B cell (primary cell): ENCODE data around the gene METTL21C. TPM values are rescaled to one million over a fixed set of nuclear protein-coding genes. Genes with fewer than 3 reads are reported as not detected.

Source experiments
- ATAC-seq: fragments of 200-7000 bp; cut with Tn5 transposase; one replicate; pipeline ENCODE4 v1.10.0; 2021; ENCODE audit warnings: low read depth, mild to moderate bottlenecking, moderate number of reproducible peaks, moderate library complexity
- CTCF ChIA-PET: fragments of 350-600 bp; sonication (Branson Sonifier 250); formaldehyde crosslinking; loops from one replicate; lab custom pipeline; 2021; ENCODE audit warnings: antibody characterized with exemption, inconsistent platforms; lab: Charles Lee
- POLR2A ChIA-PET: fragments of 350-600 bp; sonication (Branson Sonifier 250); formaldehyde crosslinking; loops from one replicate; lab custom pipeline; 2021; ENCODE audit warnings: antibody characterized with exemption; lab: Charles Lee
- DNase-seq: peaks from one replicate; pipeline ENCODE4 v3.0.0; 2013
- H2AFZ ChIP-seq: 2 replicates; pipeline ENCODE4 v1.6.1; 2012; ENCODE audit warnings: mild to moderate bottlenecking, low read depth, low read length; ENCODE audit not compliant: insufficient read depth, poor library complexity, severe bottlenecking
- H3K27ac ChIP-seq, 2 donors: 1 replicate in 1 of 2; 2 replicates in 1 of 2; pipeline ENCODE4 v1.5.1; 2012 to 2013; ENCODE audit warnings: low read length in 2 of 2, mild to moderate bottlenecking in 2 of 2, moderate library complexity in 1 of 2
- H3K27me3 ChIP-seq, 4 experiments: fragments of 200-600 bp in 1 of 4; sonication (generic) in 1 of 4; replicated peaks in 1 of 4; 1 replicate in 2 of 4; 2 replicates in 2 of 4; pipeline versions ENCODE4 v1.6.1 to v1.7.0; 2013 to 2016; ENCODE audit warnings: low read length in 3 of 4, mild to moderate bottlenecking in 2 of 4, mixed read lengths in 1 of 4, moderate library complexity in 1 of 4; ENCODE audit not compliant: insufficient read depth in 4 of 4, control insufficient read depth in 3 of 4; ENCODE audit errors: control extremely low read depth in 1 of 4
- H3K36me3 ChIP-seq, 2 experiments: replicated peaks in 1 of 2; 1 replicate in 1 of 2; 2 replicates in 1 of 2; pipeline versions ENCODE4 v1.6.1 to v1.7.1; 2013; ENCODE audit warnings: low read length in 1 of 2; ENCODE audit not compliant: insufficient read depth in 2 of 2, control insufficient read depth in 1 of 2; ENCODE audit errors: control extremely low read depth in 1 of 2, extremely low read depth in 1 of 2
- H3K4me1 ChIP-seq, 2 donors: fragments of 200-600 bp in 1 of 2; sonication (generic) in 1 of 2; 1 replicate in 1 of 2; 2 replicates in 1 of 2; pipeline versions ENCODE4 v1.5.1 to v1.6.1; 2013 to 2017; ENCODE audit warnings: low read length in 2 of 2; ENCODE audit not compliant: control insufficient read depth in 2 of 2, insufficient read depth in 2 of 2
- H3K4me2 ChIP-seq: replicated peaks from 2 replicates; pipeline ENCODE3; 2012; ENCODE audit warnings: mild to moderate bottlenecking, low read depth, low read length; ENCODE audit not compliant: poor library complexity, severe bottlenecking
- H3K4me3 ChIP-seq, 5 experiments: fragments of 200-600 bp in 1 of 5; sonication (generic) in 1 of 5; 1 replicate in 3 of 5; 2 replicates in 2 of 5; pipeline versions ENCODE4 v1.5.1 to v1.7.0; 2011 to 2016; ENCODE audit warnings: low read length in 4 of 5, mild to moderate bottlenecking in 4 of 5, low read depth in 2 of 5, control low read depth in 1 of 5, moderate library complexity in 1 of 5; ENCODE audit not compliant: insufficient read depth in 1 of 5; ENCODE audit errors: control extremely low read depth in 1 of 5, extremely low read depth in 1 of 5
- H3K79me2 ChIP-seq: fragments of 200-600 bp; sonication (generic); one replicate; pipeline ENCODE4 v1.6.0; 2016; ENCODE audit warnings: low read length; ENCODE audit not compliant: control insufficient read depth, insufficient read depth
- H3K9ac ChIP-seq: fragments of 200-600 bp; sonication (generic); 2 replicates; pipeline ENCODE4 v1.6.1; 2017; ENCODE audit warnings: mild to moderate bottlenecking, low read length, moderate library complexity
- H3K9me3 ChIP-seq, 3 donors: one replicate each; pipeline versions ENCODE4 v1.6.1 to v1.7.1; 2013; ENCODE audit warnings: low read length in 2 of 3; ENCODE audit not compliant: control insufficient read depth in 2 of 3, insufficient read depth in 1 of 3; ENCODE audit errors: control extremely low read depth in 1 of 3
- H4K20me1 ChIP-seq: 2 replicates; pipeline ENCODE4 v1.6.0; 2012; ENCODE audit warnings: mild to moderate bottlenecking, low read length; ENCODE audit not compliant: insufficient read depth, control insufficient read depth, poor library complexity, severe bottlenecking
- H3K27ac Mint-ChIP-seq: one replicate; pipeline ENCODE4 v1.8.0; 2021; ENCODE audit warnings: mixed read lengths
- H3K27me3 Mint-ChIP-seq: one replicate; pipeline ENCODE4 v1.8.0; 2021; ENCODE audit warnings: mixed read lengths
- H3K4me1 Mint-ChIP-seq: one replicate; pipeline ENCODE4 v1.8.0; 2021; ENCODE audit warnings: mixed read lengths
- H3K4me3 Mint-ChIP-seq: one replicate; pipeline ENCODE4 v1.8.0; 2021; ENCODE audit warnings: mixed read lengths
- H3K9me3 Mint-ChIP-seq: one replicate; pipeline ENCODE4 v1.8.0; 2022; ENCODE audit warnings: mixed read lengths; ENCODE audit not compliant: insufficient read depth
- EZH2 ChIP-seq: IDR thresholded peaks from 2 replicates; pipeline ENCODE4 v1.6.1; 2012; ENCODE audit warnings: borderline replicate concordance, low read depth, mild to moderate bottlenecking, moderate library complexity, low read length; ENCODE audit not compliant: insufficient read depth, poor library complexity, severe bottlenecking
- WGBS: methylation state at CpG from one replicate; pipeline ENCODE4 v1.1.5; 2013; ENCODE audit warnings: missing lambda C conversion rate; ENCODE audit not compliant: insufficient coverage; 5-methylcytosine and 5-hydroxymethylcytosine counted together
- intact Hi-C: fragments of 100-400 bp; cut with micrococcal nuclease; formaldehyde crosslinking; loops from one replicate; pipeline ENCODE4 v1.10.0; 2022
- polyA plus RNA-seq: library from polyadenylated mRNA; depleted of rRNA; stranded (reverse); fragments of >200 nt; gene quantifications from 2 replicates; pipeline ENCODE4 v1.2.3, GENCODE V29; 2012
- total RNA-seq, 2 donors: library from RNA; stranded (reverse); fragments of 120-200 nt in 1 of 2; gene quantifications; 1 replicate in 1 of 2; 2 replicates in 1 of 2; pipeline versions ENCODE4 v1.2.3 to v1.2.4, GENCODE V29; 2013 to 2022
- TF ChIP-seq, protein P1 (sequence below): fragments of 200-600 bp; IDR thresholded peaks from one replicate; pipeline ENCODE4 v1.8.0; 2022; ENCODE audit warnings: antibody characterized with exemption, mild to moderate bottlenecking

METTL21C gene
- total and polyA plus RNA-seq, 2 donors (not counting 1 experiment from before 2014, with no cell fraction given) = not detected

DNA sequence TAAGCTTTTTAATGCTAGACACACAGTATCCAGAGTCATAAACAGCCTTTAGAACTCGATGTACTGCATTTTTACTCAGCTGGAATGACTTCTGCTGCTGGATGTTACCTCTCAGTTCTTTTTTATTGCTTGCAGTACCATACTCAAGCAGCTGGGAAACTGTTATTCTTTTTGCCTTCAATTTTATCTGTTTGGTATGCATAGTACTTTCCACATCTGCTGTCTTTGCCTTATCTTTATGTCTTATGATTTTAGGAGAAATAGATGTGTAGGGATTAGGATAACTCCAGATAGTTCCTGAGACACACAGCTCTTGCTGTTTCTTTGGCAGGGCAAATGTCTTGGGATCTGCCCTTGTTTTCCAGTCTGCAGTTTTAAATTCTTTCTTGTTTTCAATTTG, 47.3 kb upstream of the METTL21C start:
- WGBS = 67% methylated on average over 1 of the region's 1 CpG
- Mint-ChIP-seq H3K27me3 (peaks cover 57% of the 10 kb centered on the region), H3K27ac (no peak overlapping the region), H3K4me1 (no peaks in the 10 kb centered on the region), H3K9me3 (no peaks in the 10 kb centered on the region), H3K4me3 (no peak overlapping the region)
- Histone ChIP-seq H3K4me2 (no peak overlapping the region), H3K4me1 (no peaks in the 10 kb centered on the region), H3K4me3 (no peak overlapping the region), H3K27ac (no peak overlapping the region), H2AFZ (no peak overlapping the region), H3K27me3 (peaks cover 0 to 4% (median 2%) of the 10 kb centered on the region in 4 experiments), H3K9ac (no peak overlapping the region), H3K9me3 (peaks cover 0 to 2% (median 0%) of the 10 kb centered on the region in 3 donors), H4K20me1 (no peaks in the 10 kb centered on the region), H3K79me2 (no peaks in the 10 kb centered on the region), H3K36me3 (no peaks in the 10 kb centered on the region)
- ChIA-PET POLR2A (no interaction called here), CTCF (no interaction called here)
- ATAC-seq (no peak), DNase-seq (no peak)
- TF ChIP-seq EZH2 = no peak
- TF ChIP-seq, protein P1, sequence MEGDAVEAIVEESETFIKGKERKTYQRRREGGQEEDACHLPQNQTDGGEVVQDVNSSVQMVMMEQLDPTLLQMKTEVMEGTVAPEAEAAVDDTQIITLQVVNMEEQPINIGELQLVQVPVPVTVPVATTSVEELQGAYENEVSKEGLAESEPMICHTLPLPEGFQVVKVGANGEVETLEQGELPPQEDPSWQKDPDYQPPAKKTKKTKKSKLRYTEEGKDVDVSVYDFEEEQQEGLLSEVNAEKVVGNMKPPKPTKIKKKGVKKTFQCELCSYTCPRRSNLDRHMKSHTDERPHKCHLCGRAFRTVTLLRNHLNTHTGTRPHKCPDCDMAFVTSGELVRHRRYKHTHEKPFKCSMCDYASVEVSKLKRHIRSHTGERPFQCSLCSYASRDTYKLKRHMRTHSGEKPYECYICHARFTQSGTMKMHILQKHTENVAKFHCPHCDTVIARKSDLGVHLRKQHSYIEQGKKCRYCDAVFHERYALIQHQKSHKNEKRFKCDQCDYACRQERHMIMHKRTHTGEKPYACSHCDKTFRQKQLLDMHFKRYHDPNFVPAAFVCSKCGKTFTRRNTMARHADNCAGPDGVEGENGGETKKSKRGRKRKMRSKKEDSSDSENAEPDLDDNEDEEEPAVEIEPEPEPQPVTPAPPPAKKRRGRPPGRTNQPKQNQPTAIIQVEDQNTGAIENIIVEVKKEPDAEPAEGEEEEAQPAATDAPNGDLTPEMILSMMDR = no peak
- intact Hi-C loops = no loop called here

GRCh38 chr13:102729560-102730270, 34.9 kb upstream of the METTL21C start:
- CTCF ChIA-PET = no interaction called here
- no peak overlapping the region for H2AFZ ChIP-seq
- 70% methylated on average over 3 of the region's 8 CpGs for WGBS
- no peaks in the 10 kb centered on the region for H4K20me1 ChIP-seq
- Mint-ChIP-seq H3K27ac (no peak overlapping the region), H3K9me3 (peaks cover 3% of the 10 kb centered on the region), H3K27me3 (peaks cover 9% of the 10 kb centered on the region), H3K4me1 (no peaks in the 10 kb centered on the region), H3K4me3 (no peak overlapping the region)
- TF ChIP-seq, protein P1 = no peak
- no peak for TF ChIP-seq EZH2
- no peak overlapping the region for H3K27ac ChIP-seq
- H3K4me3 ChIP-seq = no peak overlapping the region
- no peaks in the 10 kb centered on the region for H3K9me3 ChIP-seq
- H3K36me3 ChIP-seq = no peaks in the 10 kb centered on the region
- H3K27me3 ChIP-seq = no peaks in the 10 kb centered on the region
- H3K79me2 ChIP-seq = no peaks in the 10 kb centered on the region
- intact Hi-C loops = no loop called here
- H3K9ac ChIP-seq = no peak overlapping the region
- ATAC-seq (no peak), DNase-seq (no peak)
- H3K4me2 ChIP-seq = no peak overlapping the region
- H3K4me1 ChIP-seq = no peaks in the 10 kb centered on the region
- POLR2A ChIA-PET = no interaction called here
